Measurements from ENCODE around the gene NPAS3.

NPAS3 gene

DNA sequence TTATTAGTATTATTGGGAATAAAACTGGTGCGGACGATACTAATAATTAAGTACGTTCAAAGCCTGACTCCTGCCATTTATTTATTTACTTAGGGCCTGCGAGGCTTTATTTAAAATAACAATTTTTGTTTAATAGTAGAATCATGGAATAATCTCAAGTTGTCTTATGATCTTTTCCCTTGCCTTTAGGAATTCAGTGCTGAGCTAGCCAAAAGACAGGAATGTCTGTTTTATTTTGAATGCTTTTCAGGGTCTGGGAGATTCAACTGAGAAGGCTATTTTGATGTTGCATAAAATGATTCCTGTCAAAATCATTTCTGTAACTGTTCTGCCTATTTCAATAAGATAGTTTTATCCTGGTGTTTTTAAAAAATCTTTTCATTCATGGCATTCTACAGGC lies 522.4 kb downstream of the NPAS3 start:
- Histone ChIP-seq H3K79me2 (ENCODE audit: control insufficient read depth, insufficient read depth, low read length, poor library complexity) (no peaks in the 10 kb centered on the region), H2BK5ac (ENCODE audit: low read depth, low read length, poor library complexity) (no peak overlapping the region), H3K9me3 (ENCODE audit: insufficient read depth, low read depth, low read length) (no peaks in the 10 kb centered on the region), H2AFZ (ENCODE audit: insufficient read depth, low read length, poor library complexity) (no peak overlapping the region), H3K4me2 (ENCODE audit: low read length) (no peak overlapping the region), H4K8ac (ENCODE audit: low read depth, low read length) (no peak overlapping the region), H2BK120ac (ENCODE audit: insufficient read depth, low read length, poor library complexity) (no peak overlapping the region), H3K14ac (ENCODE audit: low read length) (no peak overlapping the region), H4K12ac (ENCODE audit: low read depth, low read length) (no peak overlapping the region), H3K27me3 (ENCODE audit: insufficient read depth, low read length) (no peaks in the 10 kb centered on the region), H3K4ac (ENCODE audit: low read depth, low read length) (no peak overlapping the region), H3K9ac (ENCODE audit: low read length) (no peak overlapping the region), H4K91ac (ENCODE audit: low read depth, low read length) (no peak overlapping the region), H3K36me3 (ENCODE audit: control insufficient read depth in 1 of 2, insufficient read depth in 2 of 2, low read length in 2 of 2) (no peaks in the 10 kb centered on the region), H2BK12ac (ENCODE audit: low read length) (no peak overlapping the region), H3K18ac (ENCODE audit: low read length) (no peak overlapping the region), H3K4me1 (ENCODE audit: control insufficient read depth in 1 of 2, insufficient read depth in 2 of 2, low read length in 2 of 2) (peaks cover 0 to 7% of the 10 kb centered on the region in 2 experiments), H3K79me1 (ENCODE audit: low read length) (no peaks in the 10 kb centered on the region), H2AK5ac (ENCODE audit: low read length) (no peak overlapping the region), H3K23ac (ENCODE audit: low read length) (no peak overlapping the region), H3K4me3 (ENCODE audit: low read depth, low read length) (no peak overlapping the region), H3K27ac (ENCODE audit: low read depth, low read length) (no peak overlapping the region)
- no peak for DNase-seq
- no CpG with 5 or more reads among the region's 4 CpGs for WGBS (ENCODE audit: extremely low coverage, insufficient coverage, insufficient read length)

GRCh38 chr14:33463731-33464130 lies 525.1 kb downstream of the NPAS3 start:
- Histone ChIP-seq H2BK5ac (ENCODE audit: low read depth, low read length, poor library complexity) (no peak overlapping the region), H3K4me1 (ENCODE audit: control insufficient read depth in 1 of 2, insufficient read depth in 2 of 2, low read length in 2 of 2) (peaks cover 0 to 7% of the 10 kb centered on the region in 2 experiments), H3K4me2 (ENCODE audit: low read length) (no peak overlapping the region), H3K4me3 (ENCODE audit: low read depth, low read length) (no peak overlapping the region), H3K18ac (ENCODE audit: low read length) (no peak overlapping the region), H3K14ac (ENCODE audit: low read length) (no peak overlapping the region), H3K36me3 (ENCODE audit: control insufficient read depth in 1 of 2, insufficient read depth in 2 of 2, low read length in 2 of 2) (no peaks in the 10 kb centered on the region), H2BK120ac (ENCODE audit: insufficient read depth, low read length, poor library complexity) (no peak overlapping the region), H2BK12ac (ENCODE audit: low read length) (no peak overlapping the region), H4K12ac (ENCODE audit: low read depth, low read length) (no peak overlapping the region), H4K8ac (ENCODE audit: low read depth, low read length) (no peak overlapping the region), H4K91ac (ENCODE audit: low read depth, low read length) (no peak overlapping the region), H3K79me1 (ENCODE audit: low read length) (no peaks in the 10 kb centered on the region), H3K4ac (ENCODE audit: low read depth, low read length) (no peak overlapping the region), H2AFZ (ENCODE audit: insufficient read depth, low read length, poor library complexity) (no peak overlapping the region), H3K9me3 (ENCODE audit: insufficient read depth, low read depth, low read length) (no peaks in the 10 kb centered on the region), H3K9ac (ENCODE audit: low read length) (no peak overlapping the region), H3K79me2 (ENCODE audit: control insufficient read depth, insufficient read depth, low read length, poor library complexity) (no peaks in the 10 kb centered on the region), H3K27me3 (ENCODE audit: insufficient read depth, low read length) (no peaks in the 10 kb centered on the region), H3K27ac (ENCODE audit: low read depth, low read length) (no peak overlapping the region), H3K23ac (ENCODE audit: low read length) (no peak overlapping the region), H2AK5ac (ENCODE audit: low read length) (no peak overlapping the region)
- no CpG with 5 or more reads among the region's 2 CpGs for WGBS (ENCODE audit: extremely low coverage, insufficient coverage, insufficient read length)
- DNase-seq: peak in 1 of 2 donors; percentile 4

DNA sequence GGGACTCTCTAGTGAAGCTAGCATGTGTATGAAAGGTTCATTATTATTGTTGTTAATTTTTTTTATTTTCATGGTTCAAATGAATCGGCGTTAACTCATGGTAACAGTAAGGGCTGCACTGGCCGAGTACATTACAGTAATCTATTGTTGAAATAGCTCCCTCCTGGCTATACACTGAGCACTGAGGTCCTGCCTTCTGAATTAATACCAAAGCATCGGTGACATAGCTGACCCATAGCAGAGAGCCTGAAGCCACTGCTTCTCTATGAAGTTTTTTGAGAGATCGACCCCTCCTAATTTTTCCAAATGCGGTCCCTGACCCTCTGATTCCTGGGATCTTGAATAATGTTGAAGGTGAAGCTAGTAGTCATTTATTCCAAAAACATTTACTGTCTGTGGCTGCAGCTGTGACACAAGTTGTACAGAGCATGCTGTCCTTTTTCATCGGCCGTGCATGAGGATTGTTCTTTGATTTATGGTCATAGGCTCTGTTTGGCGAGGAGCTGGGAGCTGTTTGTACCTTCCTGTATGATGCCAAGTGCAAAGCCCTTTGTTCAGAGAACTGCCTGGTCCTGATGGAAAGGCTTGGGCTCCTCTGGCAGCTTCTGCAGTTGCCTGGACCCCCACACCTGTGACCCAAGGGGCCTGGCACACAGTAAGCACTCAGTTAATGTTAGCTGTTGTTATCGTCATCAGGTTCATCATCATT lies 525.7 kb downstream of the NPAS3 start:
- Histone ChIP-seq H3K9ac (ENCODE audit: low read length) (no peak overlapping the region), H4K91ac (ENCODE audit: low read depth, low read length) (no peak overlapping the region), H3K9me3 (ENCODE audit: insufficient read depth, low read depth, low read length) (no peaks in the 10 kb centered on the region), H3K14ac (ENCODE audit: low read length) (no peak overlapping the region), H2BK120ac (ENCODE audit: insufficient read depth, low read length, poor library complexity) (no peak overlapping the region), H3K4me3 (ENCODE audit: low read depth, low read length) (no peak overlapping the region), H2BK12ac (ENCODE audit: low read length) (no peak overlapping the region), H3K4me2 (ENCODE audit: low read length) (no peak overlapping the region), H3K36me3 (ENCODE audit: control insufficient read depth in 1 of 2, insufficient read depth in 2 of 2, low read length in 2 of 2) (no peaks in the 10 kb centered on the region), H3K79me1 (ENCODE audit: low read length) (no peaks in the 10 kb centered on the region), H2AK5ac (ENCODE audit: low read length) (no peak overlapping the region), H3K4ac (ENCODE audit: low read depth, low read length) (no peak overlapping the region), H4K12ac (ENCODE audit: low read depth, low read length) (no peak overlapping the region), H3K27me3 (ENCODE audit: insufficient read depth, low read length) (no peaks in the 10 kb centered on the region), H3K27ac (ENCODE audit: low read depth, low read length) (no peak overlapping the region), H3K18ac (ENCODE audit: low read length) (no peak overlapping the region), H3K23ac (ENCODE audit: low read length) (no peak overlapping the region), H3K79me2 (ENCODE audit: control insufficient read depth, insufficient read depth, low read length, poor library complexity) (no peaks in the 10 kb centered on the region), H4K8ac (ENCODE audit: low read depth, low read length) (no peak overlapping the region), H2AFZ (ENCODE audit: insufficient read depth, low read length, poor library complexity) (no peak overlapping the region), H3K4me1 (ENCODE audit: control insufficient read depth in 1 of 2, insufficient read depth in 2 of 2, low read length in 2 of 2) (peaks cover 0 to 7% of the 10 kb centered on the region in 2 experiments), H2BK5ac (ENCODE audit: low read depth, low read length, poor library complexity) (no peak overlapping the region)
- WGBS (ENCODE audit: extremely low coverage, insufficient coverage, insufficient read length): no CpG with 5 or more reads among the region's 10 CpGs
- no peak for DNase-seq

- H2BK120ac ChIP-seq (ENCODE audit: insufficient read depth, low read length, poor library complexity): no peak overlapping the region
- no peak overlapping the region for H3K4me2 ChIP-seq (ENCODE audit: low read length)
- no peak overlapping the region for H4K12ac ChIP-seq (ENCODE audit: low read depth, low read length)
- no peak overlapping the region for H2AFZ ChIP-seq (ENCODE audit: insufficient read depth, low read length, poor library complexity)
- WGBS (ENCODE audit: extremely low coverage, insufficient coverage, insufficient read length): no CpG with 5 or more reads among the region's 10 CpGs
- H3K4me3 ChIP-seq (ENCODE audit: low read depth, low read length): no peak overlapping the region
- H3K9me3 ChIP-seq (ENCODE audit: insufficient read depth, low read depth, low read length): no peaks in the 10 kb centered on the region
- peaks cover 0 to 7% of the 10 kb centered on the region in 2 experiments for H3K4me1 ChIP-seq (ENCODE audit: control insufficient read depth in 1 of 2, insufficient read depth in 2 of 2, low read length in 2 of 2)
- no peak overlapping the region for H4K91ac ChIP-seq (ENCODE audit: low read depth, low read length)
- no peak overlapping the region for H3K14ac ChIP-seq (ENCODE audit: low read length)
- H3K4ac ChIP-seq (ENCODE audit: low read depth, low read length): no peak overlapping the region
- H3K9ac ChIP-seq (ENCODE audit: low read length): no peak overlapping the region
- no peak overlapping the region for H3K18ac ChIP-seq (ENCODE audit: low read length)
- DNase-seq: peak in 1 of 2 donors; percentile 61
- no peaks in the 10 kb centered on the region for H3K79me2 ChIP-seq (ENCODE audit: control insufficient read depth, insufficient read depth, low read length, poor library complexity)
- no peak overlapping the region for H3K27ac ChIP-seq (ENCODE audit: low read depth, low read length)
- H3K23ac ChIP-seq (ENCODE audit: low read length): no peak overlapping the region
- H2BK5ac ChIP-seq (ENCODE audit: low read depth, low read length, poor library complexity): no peak overlapping the region
- no peaks in the 10 kb centered on the region for H3K27me3 ChIP-seq (ENCODE audit: insufficient read depth, low read length)
- no peak overlapping the region for H2BK12ac ChIP-seq (ENCODE audit: low read length)
- no peaks in the 10 kb centered on the region for H3K79me1 ChIP-seq (ENCODE audit: low read length)
- no peak overlapping the region for H4K8ac ChIP-seq (ENCODE audit: low read depth, low read length)
- no peaks in the 10 kb centered on the region for H3K36me3 ChIP-seq (ENCODE audit: control insufficient read depth in 1 of 2, insufficient read depth in 2 of 2, low read length in 2 of 2)
- H2AK5ac ChIP-seq (ENCODE audit: low read length): no peak overlapping the region
Measured at GRCh38 chr14:33465846-33466700, 527.4 kb downstream of the NPAS3 start.

Data from trophoblast cell (in vitro differentiated cells and primary cell).